ENCODE measurements around the gene SMDT1. TPM values are rescaled to one million over a fixed set of nuclear protein-coding genes. Genes with fewer than 3 reads are reported as not detected.
"Not testable (repeated sequence)": the region's sequence is repeated elsewhere in the genome, so short reads cannot be mapped to it uniquely, and the experiment has no call there.

Gene SMDT1
- total RNA-seq, 1 donor from 2014 or later, result 53.3 TPM

DNA sequence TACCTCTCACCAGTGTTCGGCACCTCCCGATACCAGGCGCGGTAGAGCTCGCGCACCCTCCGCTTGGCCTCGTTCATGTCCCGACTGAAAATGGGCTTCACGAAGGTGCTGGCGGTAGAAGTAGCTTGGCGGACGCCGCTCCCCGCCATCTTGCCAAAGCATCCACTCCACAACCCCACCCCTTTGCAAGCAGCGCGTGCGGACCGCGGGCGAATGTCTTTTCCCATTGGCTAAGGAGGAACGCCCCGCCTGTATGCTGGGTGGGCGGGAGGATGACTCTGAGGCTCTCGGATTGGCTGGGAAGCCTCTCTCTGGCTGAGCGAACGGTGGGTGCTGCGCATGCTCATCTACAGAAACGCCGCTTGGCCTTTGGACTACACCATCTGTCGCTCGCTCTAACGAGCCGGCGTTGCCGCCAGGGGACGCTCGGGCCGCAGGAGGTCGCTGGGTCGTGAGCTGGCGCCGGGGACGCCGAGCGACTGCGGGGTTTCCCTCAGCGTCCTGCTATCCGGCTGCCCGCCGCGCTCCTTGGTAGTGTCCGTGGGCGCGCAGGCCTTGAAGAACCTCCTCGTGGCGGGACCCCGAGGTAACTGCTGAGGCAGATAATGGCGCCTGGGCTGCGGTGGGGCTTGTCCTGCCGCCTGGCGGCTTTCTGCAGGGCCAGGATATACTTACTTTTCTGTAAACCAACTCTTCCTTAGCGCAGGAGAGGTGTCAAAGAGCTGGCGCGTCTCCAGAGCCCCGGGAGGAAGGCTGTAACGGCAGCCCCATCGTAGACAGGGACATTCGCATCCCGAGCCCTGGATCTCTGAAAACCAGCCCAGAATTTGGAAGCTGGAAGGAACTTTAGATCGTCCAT, 11.3 kb downstream of the SMDT1 start, which contains the start of gene NDUFA6:
TSS of gene NDUFA6 (minus strand) at position 177 of the 859 bp plus-strand sequence. CDS start at position 149, 28 bp downstream.
- intact Hi-C loops (cut with DNase I), result loop anchor here (10.0 kb wide), 1 partner anchor 344 kb away; the partner anchor contains the start of gene NFAM1
- ATAC-seq (peak; percentile 98), DNase-seq (ENCODE audit: low spot score) (peak; percentile 98)

DNA sequence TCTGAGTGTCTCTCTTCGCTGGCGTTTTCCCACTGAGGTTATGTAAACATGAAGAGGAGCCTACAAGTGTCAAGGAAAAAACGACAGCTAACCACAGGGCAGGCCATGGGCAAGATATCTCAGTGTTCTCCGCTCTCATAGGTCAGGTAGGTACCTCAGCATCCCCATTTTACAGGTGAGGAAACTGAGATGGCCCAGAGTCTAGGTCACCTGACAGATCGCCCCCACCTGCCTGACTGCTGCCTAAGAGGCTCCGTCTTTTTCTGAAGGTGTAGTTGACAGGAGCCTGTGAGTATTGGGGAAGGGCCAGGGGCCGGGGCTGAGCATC, 11.9 kb downstream of the SMDT1 start:
- ATAC-seq (no peak), DNase-seq (ENCODE audit: low spot score) (no peak)
- intact Hi-C loops (cut with DNase I), result loop anchor here (10.0 kb wide), 1 partner anchor 343 kb away; the partner anchor contains the start of gene NFAM1

DNA sequence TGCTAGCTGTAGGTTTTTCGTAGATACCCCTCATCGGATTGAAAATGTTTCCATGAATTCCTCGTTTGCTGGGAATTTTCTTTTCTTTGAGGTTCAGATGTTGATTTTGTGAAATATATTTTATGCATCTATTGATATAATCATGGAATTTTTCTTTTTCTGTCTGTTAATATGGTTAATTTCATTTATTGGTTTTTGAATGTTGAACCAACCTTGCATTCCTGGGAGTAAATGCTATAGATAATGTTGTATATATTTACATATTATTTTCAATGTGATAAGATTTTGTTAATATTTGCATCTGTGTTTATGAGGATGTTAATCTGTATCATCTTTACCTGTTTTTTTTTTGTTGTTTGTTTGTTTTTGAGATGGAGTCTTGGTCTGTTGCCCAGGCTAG, 21.7 kb downstream of the SMDT1 start:
- DNase-seq (ENCODE audit: low spot score), result no peak
- intact Hi-C loops (cut with DNase I), result no loop called here
- no peak for ATAC-seq

DNA sequence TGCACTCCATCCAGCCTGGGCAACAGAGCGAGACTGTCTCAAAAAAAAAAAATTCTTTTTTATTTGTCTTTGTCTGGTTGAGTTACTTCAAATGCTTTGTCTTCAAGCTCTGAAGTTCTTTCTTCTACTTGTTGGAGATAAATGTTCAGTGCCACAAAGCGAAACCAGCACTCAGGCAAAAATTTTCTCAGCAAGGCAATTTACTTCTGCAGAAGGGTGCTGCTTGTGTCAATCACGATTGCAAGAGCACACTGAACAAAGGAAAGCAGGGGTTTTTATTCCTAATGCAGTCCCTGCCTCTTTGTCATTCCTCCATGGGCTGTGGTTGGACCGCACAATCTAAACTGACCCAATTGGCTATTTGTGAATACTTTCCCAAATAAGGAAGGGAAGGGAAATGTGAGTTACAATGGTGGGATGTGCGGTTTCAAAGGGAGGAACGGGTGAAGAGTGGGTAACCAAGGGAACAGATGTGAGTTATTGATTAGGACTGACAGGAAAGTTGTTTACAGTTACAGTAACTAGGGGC, 24.9 kb downstream of the SMDT1 start:
- intact Hi-C loops (cut with DNase I); ATAC-seq; DNase-seq (ENCODE audit: low spot score): not testable (repeated sequence)

DNA sequence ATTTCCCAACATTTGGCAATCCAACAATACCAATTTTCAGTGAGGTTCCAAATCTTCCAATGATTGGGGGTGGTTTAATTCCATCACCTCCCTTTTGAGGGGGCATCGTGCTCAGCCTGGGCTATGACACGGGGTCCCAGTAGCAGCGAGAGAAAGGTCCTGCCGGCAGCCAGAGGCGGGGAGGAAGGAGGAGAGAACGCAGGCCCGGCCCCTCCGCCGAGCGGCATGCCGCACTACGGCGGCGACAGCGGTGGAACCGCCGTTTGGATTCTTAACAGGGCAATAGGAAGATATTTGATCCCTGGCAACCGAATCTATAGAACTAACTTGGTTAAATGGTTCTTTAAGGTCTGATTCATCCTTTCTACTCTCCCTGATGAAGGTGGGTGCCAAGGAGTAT, 29.3 kb downstream of the SMDT1 start:
- intact Hi-C loops (cut with DNase I), result no loop called here
- no peak for ATAC-seq
- DNase-seq (ENCODE audit: low spot score), result no peak

DNA sequence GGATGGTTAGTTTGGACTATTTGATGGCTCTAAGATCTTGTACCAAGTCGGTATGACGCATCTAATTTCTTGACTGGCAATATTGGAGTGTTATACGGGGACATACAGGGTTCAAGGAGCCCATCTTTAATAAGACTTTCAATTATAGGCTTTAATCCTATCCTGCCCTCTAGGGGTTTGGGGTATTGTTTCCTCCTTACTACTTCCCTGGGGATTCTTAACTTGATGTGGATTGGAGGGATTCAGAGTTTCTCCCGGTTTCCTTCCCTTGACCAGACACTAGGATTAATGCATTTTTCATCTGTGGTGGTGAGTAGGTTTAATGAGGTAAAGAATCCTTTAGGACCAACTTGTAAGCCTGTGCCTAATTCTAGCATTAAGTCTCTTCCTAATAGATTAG, 32.3 kb downstream of the SMDT1 start:
- DNase-seq (ENCODE audit: low spot score) (no peak), ATAC-seq (no peak)
- intact Hi-C loops (cut with DNase I), result no loop called here

DNA sequence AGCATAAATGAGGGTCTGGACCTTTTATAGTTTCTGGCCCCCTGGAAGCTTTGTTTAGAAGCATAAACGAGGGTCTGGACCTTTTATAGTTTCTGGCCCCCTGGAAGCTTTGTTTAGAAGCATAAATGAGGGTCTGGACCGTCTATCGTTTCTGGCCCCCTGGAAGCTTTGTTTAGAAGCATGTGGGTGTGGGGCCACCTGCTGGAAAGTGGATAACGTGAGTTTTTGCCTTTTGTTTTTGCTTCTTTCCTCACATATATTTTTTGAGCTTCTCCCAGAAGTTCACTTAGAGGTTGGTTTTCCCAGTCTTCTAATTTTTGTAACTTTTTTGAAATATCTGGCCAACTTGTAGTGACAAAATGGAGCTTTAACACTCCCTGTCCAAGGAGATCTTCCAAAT, 33.3 kb downstream of the SMDT1 start:
- DNase-seq (ENCODE audit: low spot score); ATAC-seq; intact Hi-C loops (cut with DNase I): not testable (repeated sequence)

DNA sequence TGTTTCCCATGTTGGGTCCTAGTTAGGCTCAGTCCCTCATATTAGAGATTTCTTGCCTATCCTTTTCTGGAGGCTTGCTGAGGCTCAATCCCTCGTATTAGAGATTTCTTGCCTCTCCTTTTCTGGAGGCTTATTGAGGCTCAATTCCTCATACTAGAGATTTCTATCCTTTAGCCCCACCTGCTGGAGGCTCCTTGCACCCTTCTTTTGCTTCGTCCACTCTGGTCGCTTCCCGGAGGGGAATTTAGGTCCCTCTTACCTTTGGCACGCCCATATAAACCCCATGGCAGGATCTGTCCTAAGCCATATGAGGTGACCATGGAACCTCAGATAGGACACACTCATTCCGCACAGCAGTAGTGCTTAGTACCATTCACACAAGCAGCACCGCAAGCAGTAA, 35.2 kb downstream of the SMDT1 start:
- intact Hi-C loops (cut with DNase I), result no loop called here
- ATAC-seq, result no peak

DNA sequence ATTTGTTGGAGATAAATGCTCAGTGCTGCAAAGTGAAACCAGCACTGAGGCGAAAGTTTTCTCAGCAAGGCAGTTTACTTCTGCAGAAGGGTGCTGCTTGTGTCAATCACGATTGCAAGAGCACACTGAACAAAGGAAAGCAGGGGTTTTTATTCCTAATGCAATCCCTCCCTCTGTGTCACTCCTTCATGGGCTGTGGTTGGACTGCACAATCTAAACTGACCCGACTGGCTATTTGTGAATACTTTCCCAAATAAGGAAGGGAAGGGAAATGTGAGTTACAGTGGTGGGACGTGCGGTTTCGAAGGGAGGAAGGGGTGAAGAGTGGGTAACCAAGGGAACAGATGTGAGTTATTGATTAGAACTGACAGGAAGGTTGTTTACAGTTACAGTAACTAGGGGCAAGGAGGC, 35.9 kb downstream of the SMDT1 start:
- ATAC-seq; intact Hi-C loops (cut with DNase I); DNase-seq (ENCODE audit: low spot score): not testable (repeated sequence)

More for the DNA sequence above, 35.2 kb downstream of the SMDT1 start:
- DNase-seq (ENCODE audit: low spot score), result no peak

DNA sequence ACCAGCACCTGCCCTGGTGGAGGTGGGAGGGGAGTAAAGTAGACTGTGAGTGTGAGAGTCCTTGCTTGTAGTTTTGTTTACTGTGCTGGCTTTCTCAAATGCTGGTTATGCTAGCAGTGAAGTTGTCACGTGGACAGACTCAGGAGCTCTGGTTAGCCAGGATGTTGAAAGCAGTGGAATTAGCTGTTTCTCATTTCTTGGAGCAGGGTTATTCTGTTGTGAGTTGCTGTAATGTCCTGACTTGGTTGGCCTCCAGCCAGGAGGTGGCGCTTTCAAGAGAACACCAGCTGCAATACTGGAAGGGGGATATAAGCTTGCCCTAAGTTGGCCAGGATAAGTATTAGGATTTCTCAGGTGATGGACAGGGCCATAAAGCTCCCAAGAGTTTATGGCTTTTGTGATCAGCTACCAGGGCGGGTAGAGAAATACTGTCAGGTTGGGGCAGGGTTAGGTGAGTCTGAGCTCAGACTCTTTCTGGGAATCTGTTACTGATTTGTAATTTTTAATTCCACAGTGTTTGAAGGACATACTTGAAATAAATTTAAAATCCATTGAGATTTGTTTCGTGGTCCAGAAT, 37.4 kb downstream of the SMDT1 start:
- ATAC-seq, result no peak
- intact Hi-C loops (cut with DNase I), result no loop called here
- no peak for DNase-seq (ENCODE audit: low spot score)

DNA sequence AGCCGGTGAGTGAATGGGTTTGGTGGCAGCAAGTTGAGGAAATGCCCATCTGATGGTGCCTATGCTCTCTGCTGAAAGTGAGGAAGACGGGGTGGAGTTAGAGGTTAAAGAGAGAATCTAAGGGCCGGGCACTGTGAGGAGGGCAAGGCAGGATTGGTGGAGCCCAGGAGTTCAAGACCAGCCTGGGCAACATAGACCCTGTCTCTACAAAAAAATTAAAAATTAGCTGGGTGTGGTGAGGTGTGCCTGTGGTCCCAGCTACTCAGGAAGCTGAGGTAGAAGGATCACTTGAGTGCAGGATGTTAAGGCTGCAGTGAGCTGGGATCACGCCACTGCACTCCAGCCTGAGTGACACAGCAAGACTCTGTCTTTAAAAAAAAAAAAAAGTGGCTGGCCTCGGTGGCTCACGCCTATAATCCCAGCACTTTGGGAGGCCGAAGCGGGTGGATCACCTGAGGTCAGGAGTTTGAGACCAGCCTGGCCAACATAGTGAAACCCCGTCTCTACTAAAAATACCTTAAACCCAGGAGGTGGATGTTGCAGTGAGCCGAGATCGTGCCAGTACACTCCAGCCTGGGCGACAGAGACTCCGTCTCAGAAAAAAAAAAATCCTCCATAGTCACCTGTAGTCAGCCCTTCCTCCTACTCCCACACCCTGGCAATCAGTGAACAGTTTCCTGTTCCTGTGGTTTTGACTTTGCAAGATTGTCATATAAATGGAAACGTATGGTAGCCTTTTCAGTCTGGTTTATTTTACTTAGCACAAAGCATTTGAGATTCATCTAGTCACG, 40.9 kb downstream of the SMDT1 start:
- intact Hi-C loops (cut with DNase I); ATAC-seq: not testable (repeated sequence)
- peak; percentile 12 for DNase-seq (ENCODE audit: low spot score)

DNA sequence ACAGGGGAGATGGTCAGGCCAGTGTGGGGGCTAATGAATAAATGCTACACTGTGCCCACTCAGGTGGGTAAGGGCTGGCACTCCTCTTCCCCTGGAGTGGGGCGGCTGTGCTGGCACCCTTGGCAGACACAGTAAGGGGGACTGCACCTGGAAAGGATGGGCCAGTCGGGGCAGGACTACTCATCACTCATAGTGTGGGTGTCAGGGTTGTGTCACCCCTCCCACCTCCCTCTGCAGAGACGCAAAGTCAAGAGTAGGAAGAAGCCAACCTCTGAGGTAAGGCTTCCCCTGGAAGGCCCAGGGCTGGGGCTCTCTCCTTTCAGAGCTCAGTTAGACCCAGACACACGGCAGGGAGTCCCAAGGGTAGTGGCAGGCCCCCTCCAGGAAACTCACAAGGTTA, 44.0 kb downstream of the SMDT1 start:
- ATAC-seq; DNase-seq (ENCODE audit: low spot score); intact Hi-C loops (cut with DNase I): not testable (repeated sequence)

DNA sequence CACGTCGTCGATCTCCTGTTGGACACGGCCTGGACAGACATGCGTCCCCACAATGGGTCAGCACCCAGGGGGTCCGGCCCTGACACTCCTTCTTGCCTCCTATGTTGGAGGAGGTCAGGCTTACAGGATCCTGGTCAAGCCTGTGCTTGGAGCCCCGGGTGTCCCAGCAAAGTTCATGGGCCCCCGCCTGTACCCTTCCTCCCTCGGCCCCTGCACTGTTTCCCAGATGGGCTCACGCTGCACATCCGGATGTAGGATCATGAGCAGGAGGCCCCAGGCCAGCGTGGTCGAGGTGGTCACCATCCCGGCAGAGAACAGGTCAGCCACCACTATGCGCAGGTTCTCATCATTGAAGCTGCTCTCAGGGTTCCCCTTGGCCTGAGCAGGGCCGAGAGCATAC, 48.1 kb downstream of the SMDT1 start:
- ATAC-seq (no peak), DNase-seq (ENCODE audit: low spot score) (no peak)

DNA sequence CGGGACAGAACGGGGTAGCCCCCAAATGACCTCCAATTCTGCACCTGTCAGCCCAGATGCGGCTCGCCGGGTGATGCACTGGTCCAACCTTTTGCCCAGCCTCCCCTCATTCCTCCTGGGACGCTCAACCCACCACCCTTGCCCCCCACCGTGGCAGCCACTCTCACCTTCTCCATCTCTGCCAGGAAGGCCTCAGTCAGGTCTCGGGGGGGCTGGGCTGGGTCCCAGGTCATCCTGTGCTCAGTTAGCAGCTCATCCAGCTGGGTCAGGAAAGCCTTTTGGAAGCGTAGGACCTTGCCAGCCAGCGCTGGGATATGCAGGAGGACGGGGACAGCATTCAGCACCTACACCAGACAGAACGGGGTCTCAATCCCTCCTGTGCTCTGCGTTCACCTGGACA, 48.5 kb downstream of the SMDT1 start:
- intact Hi-C loops (cut with DNase I); DNase-seq (ENCODE audit: low spot score); ATAC-seq: not testable (repeated sequence)

More for the DNA sequence above, 48.1 kb downstream of the SMDT1 start:
- intact Hi-C loops (cut with DNase I), result no loop called here

DNA sequence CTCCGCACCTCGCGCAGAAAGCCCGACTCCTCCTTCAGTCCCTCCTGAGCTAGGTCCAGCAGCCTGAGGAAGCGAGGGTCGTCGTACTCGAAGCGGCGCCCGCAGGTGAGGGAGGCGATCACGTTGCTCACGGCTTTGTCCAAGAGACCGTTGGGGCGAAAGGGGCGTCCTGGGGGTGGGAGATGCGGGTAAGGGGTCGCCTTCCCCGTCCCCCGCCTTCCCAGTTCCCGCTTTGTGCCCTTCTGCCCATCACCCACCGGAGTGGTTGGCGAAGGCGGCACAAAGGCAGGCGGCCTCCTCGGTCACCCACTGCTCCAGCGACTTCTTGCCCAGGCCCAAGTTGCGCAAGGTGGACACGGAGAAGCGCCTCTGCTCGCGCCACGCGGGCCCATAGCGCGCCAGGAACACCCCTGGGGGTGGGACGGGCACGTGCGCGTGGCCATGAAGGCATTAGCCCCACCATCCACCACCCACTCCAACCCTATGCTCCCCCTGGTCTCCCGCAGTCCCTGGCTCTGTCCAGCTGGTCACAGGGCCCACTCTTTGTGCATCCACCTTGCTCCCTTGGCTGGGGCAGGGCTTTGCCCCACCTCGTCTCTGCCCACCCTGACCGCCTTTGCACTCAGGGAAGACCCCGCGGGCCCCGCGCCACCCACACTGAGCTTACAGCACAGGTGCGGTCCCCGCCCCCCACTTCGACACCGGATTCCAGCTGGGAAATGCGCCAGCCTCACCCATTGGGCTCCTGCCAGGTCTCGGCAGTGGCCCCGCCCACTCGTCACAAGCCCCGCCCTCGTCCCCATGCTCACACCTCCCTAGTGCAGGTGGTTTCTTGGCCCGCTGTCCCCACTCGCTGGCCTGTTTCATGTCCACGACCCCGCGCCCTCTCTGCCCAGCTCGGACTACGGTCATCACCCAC, 49.5 kb downstream of the SMDT1 start:
- intact Hi-C loops (cut with DNase I); ATAC-seq: not testable (repeated sequence)
- DNase-seq (ENCODE audit: low spot score), result peak; percentile 69

DNA sequence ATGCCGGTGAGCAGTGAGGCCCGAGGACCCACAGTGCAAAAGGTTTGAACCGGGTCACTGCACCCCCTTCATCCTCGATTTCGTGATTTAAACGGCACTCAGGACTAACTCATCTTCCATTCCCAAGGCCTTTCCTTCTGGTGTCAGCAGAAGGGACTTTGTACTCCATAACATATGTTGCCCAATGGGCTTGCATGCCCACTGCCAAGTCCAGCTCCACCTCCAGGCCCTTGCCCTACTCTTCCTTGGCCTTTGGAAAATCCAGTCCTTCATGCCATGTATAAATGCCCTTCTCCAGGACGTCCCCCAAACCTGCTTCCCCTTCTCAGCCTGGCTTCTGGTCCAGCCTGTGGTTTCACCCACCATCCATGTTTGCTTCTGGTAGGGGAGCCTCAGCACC, 50.7 kb downstream of the SMDT1 start:
- not testable (repeated sequence) for ATAC-seq

DNA sequence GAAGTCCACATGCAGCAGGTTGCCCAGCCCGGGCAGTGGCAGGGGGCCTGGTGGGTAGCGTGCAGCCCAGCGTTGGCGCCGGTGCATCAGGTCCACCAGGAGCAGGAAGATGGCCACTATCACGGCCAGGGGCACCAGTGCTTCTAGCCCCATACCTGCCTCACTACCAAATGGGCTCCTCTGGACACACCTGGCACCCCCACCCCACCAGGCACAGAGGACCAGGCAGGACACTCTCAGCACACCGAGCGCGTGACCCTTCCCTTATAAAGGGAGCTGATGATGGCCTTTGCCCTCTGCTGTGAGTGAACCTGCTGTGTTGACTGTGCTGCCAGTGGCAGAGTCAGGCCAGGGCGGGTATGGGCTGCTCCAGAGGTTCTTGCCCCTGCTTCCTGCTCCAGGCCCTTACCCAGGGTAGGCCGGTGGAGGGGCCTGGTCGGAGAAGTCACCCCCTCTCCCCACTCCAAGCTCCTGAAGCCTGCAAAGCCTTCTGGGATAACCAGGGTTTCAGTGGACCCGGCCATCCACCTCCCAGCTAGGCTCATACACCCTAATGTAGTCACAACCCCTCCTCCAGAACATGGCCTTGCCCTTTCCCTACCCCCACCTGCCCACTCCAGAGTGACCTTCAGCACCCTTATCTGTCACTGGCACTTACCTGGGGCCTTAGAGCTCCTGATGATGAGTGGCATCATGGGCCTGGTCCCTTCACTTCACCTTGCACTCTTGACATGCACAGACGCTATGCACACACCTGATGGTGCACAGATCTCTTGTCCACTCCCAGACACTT, 51.3 kb downstream of the SMDT1 start, which contains the start of gene CYP2D6:
TSS of gene CYP2D6 (minus strand) at position 172 of the 793 bp plus-strand sequence. CDS start at position 153, 19 bp downstream.
- ATAC-seq; DNase-seq (ENCODE audit: low spot score); intact Hi-C loops (cut with DNase I): not testable (repeated sequence)

More for the DNA sequence above, 50.7 kb downstream of the SMDT1 start:
- intact Hi-C loops (cut with DNase I); DNase-seq (ENCODE audit: low spot score): not testable (repeated sequence)
